Measurements from ENCODE around the gene CKAP5.

Gene CKAP5

GRCh38 chr11:46845740-46846509, at the start of gene CKAP5:
Gene CKAP5 (minus strand): TSS chr11:46846280. CDS start chr11:46821231, 25,049 bp downstream.
- peak; percentile 93 for DNase-seq

DNA sequence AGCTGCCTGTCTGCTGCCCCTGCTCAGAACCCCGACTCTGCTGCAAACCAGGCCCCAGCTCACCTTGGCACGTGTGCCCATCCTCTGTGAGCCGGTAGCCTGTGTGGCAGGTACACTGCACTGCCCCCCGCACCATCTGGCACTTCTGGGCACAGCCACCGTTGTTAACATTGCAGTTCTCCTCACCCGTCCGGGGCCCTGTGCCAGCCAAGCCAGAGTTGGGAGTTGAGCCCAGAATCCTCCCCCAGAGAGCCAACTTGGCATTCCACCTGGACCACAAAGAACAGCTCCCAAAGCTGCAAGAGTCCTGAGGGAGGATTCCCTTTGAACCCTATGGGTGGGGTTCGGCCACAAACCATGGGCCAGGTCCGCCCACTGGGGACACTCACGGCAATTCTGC, 49.7 kb upstream of the CKAP5 start:
- DNase-seq = no peak

DNA sequence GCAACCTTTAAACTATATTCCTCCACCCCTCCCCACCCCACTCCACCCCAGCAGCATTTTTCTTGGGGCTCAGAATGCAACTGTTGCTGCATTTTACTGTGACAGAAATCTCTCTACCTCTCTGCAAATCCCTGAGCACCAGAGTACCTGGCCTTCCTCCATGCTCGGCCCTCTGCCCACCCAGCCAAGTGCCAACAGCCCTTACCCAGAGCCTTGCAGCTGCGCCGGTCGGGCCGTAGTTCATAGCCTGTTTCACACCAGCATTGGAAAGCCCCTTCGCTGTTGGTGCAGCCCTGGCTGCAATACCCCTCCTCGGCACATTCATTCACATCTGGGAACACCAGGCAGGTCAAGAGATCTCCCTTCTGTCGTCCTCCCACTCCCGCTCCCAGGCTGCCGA, 48.9 kb upstream of the CKAP5 start:
- no peak for DNase-seq

- DNase-seq = no peak
Measured at GRCh38 chr11:46894506-46894905, 48.4 kb upstream of the CKAP5 start.

DNA sequence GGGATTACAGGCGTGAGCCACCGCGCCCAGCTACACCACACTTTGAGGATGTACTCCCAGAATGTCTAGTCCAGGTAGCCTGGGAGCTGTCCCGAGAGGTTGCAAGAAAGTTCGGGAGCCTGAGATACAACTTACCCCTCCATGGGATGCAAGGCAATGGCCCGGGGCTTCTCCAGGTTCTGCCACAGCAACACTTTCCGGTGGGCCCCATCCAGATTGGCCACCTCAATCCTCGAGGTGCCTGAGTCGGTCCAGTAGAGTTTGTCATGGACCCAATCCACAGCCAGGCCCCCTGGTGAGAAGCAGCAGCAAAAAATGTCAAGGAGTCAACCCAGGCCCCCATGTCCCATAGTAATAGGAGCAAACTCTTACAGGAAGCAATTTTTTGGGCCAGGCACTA, 46.8 kb upstream of the CKAP5 start:
- DNase-seq = no peak

GRCh38 chr11:46892109-46892508, 46.0 kb upstream of the CKAP5 start:
- no peak for DNase-seq

DNA sequence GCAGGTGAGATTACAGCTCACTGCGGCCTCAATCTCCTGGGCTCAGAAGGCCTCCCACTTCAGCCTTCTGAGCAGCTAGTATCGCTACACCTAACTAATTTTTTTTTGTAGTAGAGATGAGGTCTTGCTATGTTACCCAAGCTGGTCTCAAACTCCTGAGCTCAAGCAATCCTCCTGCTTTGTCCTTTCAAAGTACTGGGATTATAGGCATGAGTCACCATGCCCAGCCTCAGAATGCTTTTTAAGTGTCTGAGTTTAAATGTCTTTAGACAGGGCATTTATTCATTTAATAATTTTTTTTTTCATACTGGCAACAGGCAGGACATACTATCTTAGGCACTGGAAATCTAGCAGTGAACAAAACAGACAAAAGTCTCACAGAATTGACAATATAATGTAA, 44.6 kb upstream of the CKAP5 start:
- no peak for DNase-seq

GRCh38 chr11:46889689-46890475, 43.8 kb upstream of the CKAP5 start:
- DNase-seq = peak; percentile 80

DNA sequence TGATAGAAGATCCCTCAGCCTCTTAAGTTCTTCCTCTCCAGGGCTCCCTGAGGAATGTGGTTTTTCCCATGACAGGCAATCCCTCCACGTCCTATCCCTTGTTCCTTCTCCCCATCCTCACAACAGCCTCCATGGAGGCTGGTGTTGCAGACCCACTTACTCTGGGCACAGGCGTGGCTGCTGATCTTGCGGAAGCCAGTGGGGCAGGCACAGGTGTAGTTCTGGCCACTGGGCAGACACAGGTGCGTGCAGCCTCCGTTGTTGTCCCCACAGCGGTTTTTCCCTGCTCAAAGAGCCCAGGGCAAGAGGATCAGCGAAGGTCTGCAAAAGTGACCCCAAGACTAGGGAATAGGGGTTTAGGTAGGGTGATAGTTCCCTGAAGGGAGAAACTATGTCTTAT, 43.2 kb upstream of the CKAP5 start:
- no peak for DNase-seq

DNA sequence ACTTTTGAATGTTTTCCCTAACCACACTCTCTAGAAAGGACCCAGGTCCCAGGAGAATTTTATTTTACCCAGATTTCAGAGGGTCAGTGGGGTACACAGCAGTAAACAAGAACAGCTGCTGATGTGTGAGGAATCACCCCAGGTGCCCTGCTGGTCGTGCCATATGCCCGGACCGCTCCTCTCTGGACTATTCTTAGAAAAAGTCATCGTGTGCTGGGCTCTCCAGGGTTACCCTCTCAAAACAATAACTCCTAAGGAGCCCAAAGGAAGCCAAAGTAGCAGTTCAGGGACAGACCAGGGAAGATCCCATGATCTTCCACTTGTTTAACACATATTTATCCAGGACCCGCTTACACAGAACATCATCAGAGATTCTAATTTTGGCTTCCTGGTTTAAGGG, 42.6 kb upstream of the CKAP5 start:
- no peak for DNase-seq

- no peak for DNase-seq
Measured at GRCh38 chr11:46886211-46886610, 40.1 kb upstream of the CKAP5 start.

DNA sequence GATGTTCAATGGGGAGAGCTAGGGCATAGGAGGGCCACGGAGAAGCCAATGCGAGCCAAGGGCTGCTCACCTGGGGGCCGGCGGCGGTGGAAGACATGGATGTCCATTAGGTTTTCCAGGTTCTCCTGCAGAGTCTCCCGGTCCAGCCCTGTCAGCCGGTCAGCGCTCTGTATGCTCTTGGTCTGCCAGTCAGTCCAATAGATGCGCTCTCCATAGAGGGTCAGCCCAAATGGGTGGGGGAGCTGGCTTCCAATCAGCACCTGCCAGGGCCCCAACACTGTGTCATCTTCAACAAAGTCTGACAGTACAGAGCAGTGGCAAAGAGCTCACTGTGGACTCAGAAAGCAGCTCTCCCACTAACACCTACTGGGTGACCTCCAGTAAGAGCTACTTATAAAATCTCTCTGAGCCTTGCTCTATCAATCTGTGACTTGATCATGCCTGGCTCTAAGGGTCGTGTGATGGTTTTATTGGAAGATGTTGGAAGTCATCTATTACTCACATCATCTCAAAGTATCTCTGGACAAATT, 33.0 kb upstream of the CKAP5 start:
- DNase-seq = no peak

DNA sequence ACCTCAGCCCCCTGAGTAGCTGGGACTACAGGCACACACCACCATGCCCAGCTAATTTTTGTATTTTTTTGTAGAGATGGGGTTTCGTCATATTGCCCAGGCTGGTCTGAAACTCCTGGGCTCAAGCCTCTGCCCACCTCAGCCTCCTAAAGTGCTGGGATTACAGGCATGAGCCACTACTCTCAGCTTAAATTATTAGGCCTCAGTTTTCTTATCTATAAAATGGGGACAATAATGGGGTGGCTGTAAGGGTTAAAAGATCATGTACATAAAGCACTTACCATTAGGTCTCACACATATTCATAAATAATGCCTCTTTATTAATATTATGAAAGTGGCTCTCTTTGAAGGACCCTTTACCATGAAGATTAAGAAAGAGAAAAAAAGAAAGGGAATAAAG, 31.5 kb upstream of the CKAP5 start:
- no peak for DNase-seq

- no peak for DNase-seq
Measured at GRCh38 chr11:46876471-46876870, 30.4 kb upstream of the CKAP5 start.

GRCh38 chr11:46874586-46874985, 28.5 kb upstream of the CKAP5 start:
- DNase-seq = no peak

- no peak for DNase-seq
Measured at GRCh38 chr11:46868912-46869311, 22.8 kb upstream of the CKAP5 start.

- DNase-seq = no peak
Measured at GRCh38 chr11:46865340-46865739, 19.3 kb upstream of the CKAP5 start.

GRCh38 chr11:46860218-46860617, 14.1 kb upstream of the CKAP5 start:
- DNase-seq = no peak

- no peak for DNase-seq
Measured at GRCh38 chr11:46858920-46859546, 13.0 kb upstream of the CKAP5 start.

DNA sequence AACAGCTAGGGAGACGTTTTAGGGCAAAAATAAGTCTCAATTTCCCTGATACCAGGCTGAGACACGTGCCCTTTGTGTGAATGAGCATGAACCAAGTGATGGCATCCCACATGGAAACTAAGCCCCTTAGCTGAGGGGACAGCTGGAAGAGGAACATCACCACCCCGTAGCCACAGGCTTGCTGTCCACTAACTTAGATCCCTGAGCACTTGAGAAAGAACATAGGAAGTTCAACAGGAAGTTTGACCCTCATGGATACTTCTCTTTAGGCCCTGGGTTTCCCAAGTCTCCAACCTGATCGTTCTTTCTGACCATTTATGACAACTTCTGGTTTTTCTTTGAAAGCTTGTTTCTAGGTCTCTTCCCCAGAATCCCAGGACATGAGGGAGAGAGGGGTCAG, 11.6 kb upstream of the CKAP5 start:
- DNase-seq = no peak

GRCh38 chr11:46856605-46857343, 10.7 kb upstream of the CKAP5 start:
- no peak for DNase-seq

DNA sequence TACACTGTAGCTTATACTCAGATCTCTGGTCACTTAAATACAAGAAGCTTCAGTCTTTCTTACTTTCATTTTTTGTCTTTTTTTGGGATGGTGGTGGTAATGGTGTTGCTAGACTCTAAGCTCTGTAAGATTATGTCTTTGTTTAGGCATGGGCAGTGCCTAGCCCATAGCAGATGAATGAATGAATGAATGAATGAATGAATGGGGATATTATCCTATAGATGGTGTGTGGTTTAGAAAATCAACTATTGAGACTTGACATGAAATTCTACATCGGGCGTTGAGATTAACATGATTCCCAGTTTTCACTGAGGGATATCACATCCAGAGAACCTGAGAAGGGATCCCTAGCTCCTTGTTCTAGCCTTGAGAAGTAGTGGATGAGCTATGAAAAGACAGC, 9.8 kb upstream of the CKAP5 start:
- no peak for DNase-seq

DNA sequence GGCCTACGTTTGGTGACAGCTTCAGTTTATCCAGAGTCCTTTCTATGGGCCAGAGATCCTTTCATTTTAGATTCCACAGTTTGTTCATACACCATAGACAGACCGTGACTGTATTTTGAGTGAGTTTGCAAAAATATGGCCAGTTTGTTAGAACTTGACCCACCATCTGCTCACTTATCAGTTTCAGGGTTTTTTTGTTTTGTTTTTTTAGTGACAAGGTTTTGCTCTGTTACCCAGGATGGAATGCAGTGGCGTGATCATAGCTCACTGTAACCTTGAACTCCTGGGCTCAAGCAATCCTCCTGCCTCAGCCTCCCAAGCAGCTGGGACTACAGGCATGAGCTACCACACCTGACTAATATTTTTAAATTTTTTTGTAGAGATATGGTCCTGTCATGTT, 9.1 kb upstream of the CKAP5 start:
- DNase-seq = no peak
